Thoracic aorta (tissue), 2 donors: Measurements from ENCODE around the gene GDPD3. TPM values are rescaled to one million over a fixed set of nuclear protein-coding genes. Genes with fewer than 3 reads are reported as not detected.

ENCODE experiments used
- ATAC-seq: fragments of 150-250 bp; one replicate; pipeline ENCODE4 v1.8.0; 2017; ENCODE audit warnings: low read depth; ENCODE audit not compliant: insufficient number of reproducible peaks, low FRiP score
- DNase-seq: peaks from one replicate; pipeline ENCODE4 v3.0.0-alpha.2; 2020; ENCODE audit warnings: low spot score
- H3K27ac ChIP-seq, 2 donors: fragments of 200-600 bp; sonication (generic); 1 replicate in 1 of 2; 2 replicates in 1 of 2; pipeline ENCODE4 v1.5.1; 2016; ENCODE audit warnings: mild to moderate bottlenecking in 2 of 2, moderate library complexity in 2 of 2
- H3K27me3 ChIP-seq: fragments of 200-600 bp; sonication (generic); replicated peaks from 2 replicates; pipeline ENCODE4 v1.6.0; 2016; ENCODE audit warnings: mild to moderate bottlenecking; ENCODE audit not compliant: insufficient read depth
- H3K36me3 ChIP-seq: fragments of 200-600 bp; sonication (generic); one replicate; pipeline ENCODE4 v1.5.1; 2016
- H3K4me1 ChIP-seq, 2 donors: fragments of 200-600 bp; sonication (generic); 1 replicate in 1 of 2; 2 replicates in 1 of 2; pipeline versions ENCODE4 v1.5.1 to v1.6.0; 2016; ENCODE audit warnings: low read depth in 2 of 2, mild to moderate bottlenecking in 1 of 2; ENCODE audit not compliant: control insufficient read depth in 1 of 2
- H3K4me3 ChIP-seq: fragments of 200-600 bp; sonication (generic); 2 replicates; pipeline ENCODE4 v1.5.1; 2016; ENCODE audit warnings: mild to moderate bottlenecking
- H3K9me3 ChIP-seq: fragments of 200-600 bp; sonication (generic); 2 replicates; pipeline ENCODE4 v1.5.1; 2016
- CTCF ChIP-seq: fragments of 200-600 bp; sonication (generic); IDR thresholded peaks from one replicate; pipeline ENCODE4 v1.5.1; 2019; ENCODE audit warnings: antibody characterized with exemption
- total RNA-seq, 2 donors: library from RNA; depleted of rRNA; stranded (reverse); fragments of >200 nt; gene quantifications; one replicate each; pipeline versions ENCODE4 v1.1.0 to v1.2.3, GENCODE V29; 2016

Gene GDPD3
- total RNA-seq, 2 donors from 2014 or later: 4.6 to 6.0 TPM

- Histone ChIP-seq H3K27me3 (no peaks in the 10 kb centered on the region), H3K27ac (peak overlapping the region; percentile 23 to 46), H3K36me3 (peaks cover 40% of the 10 kb centered on the region)
Measured at GRCh38 chr16:30085820-30086219, 27.5 kb downstream of the GDPD3 start.

GRCh38 chr16:30085247-30085646 lies 28.1 kb downstream of the GDPD3 start:
- Histone ChIP-seq H3K9me3 (no peaks in the 10 kb centered on the region), H3K27ac (peak overlapping the region; percentile 23 to 46), H3K27me3 (no peaks in the 10 kb centered on the region), H3K36me3 (peaks cover 43% of the 10 kb centered on the region), H3K4me3 (no peak overlapping the region), H3K4me1 (no peaks in the 10 kb centered on the region)
- TF ChIP-seq CTCF: no peak
- ATAC-seq (no peak), DNase-seq (no peak)

More at GRCh38 chr16:30085820-30086219, 27.5 kb downstream of the GDPD3 start:
- ATAC-seq (no peak), DNase-seq (no peak)
- Histone ChIP-seq H3K4me1 (peaks cover 0 to 3% of the 10 kb centered on the region in 2 donors), H3K4me3 (no peak overlapping the region), H3K9me3 (no peaks in the 10 kb centered on the region)
- TF ChIP-seq CTCF: no peak

- H3K36me3 ChIP-seq: peaks cover 43% of the 10 kb centered on the region
- no peak for TF ChIP-seq CTCF
- ATAC-seq (peak; percentile 32), DNase-seq (no peak)
- peak overlapping the region in 1 of 2 donors; percentile 46 for H3K27ac ChIP-seq
- no peaks in the 10 kb centered on the region for H3K27me3 ChIP-seq
- no peak overlapping the region for H3K4me3 ChIP-seq
- no peaks in the 10 kb centered on the region for H3K9me3 ChIP-seq
- H3K4me1 ChIP-seq: no peaks in the 10 kb centered on the region
Measured at GRCh38 chr16:30084816-30085159, 28.5 kb downstream of the GDPD3 start.

GRCh38 chr16:30084096-30084815 lies 29.1 kb downstream of the GDPD3 start:
- no peak for TF ChIP-seq CTCF
- Histone ChIP-seq H3K4me1 (no peaks in the 10 kb centered on the region), H3K36me3 (peaks cover 43% of the 10 kb centered on the region), H3K27me3 (no peaks in the 10 kb centered on the region), H3K9me3 (no peaks in the 10 kb centered on the region), H3K4me3 (no peak overlapping the region), H3K27ac (no peak overlapping the region)
- DNase-seq: no peak
- ATAC-seq: no peak

- Histone ChIP-seq H3K36me3 (peaks cover 43% of the 10 kb centered on the region), H3K27ac (no peak overlapping the region), H3K9me3 (no peaks in the 10 kb centered on the region), H3K4me1 (peaks cover 0 to 4% of the 10 kb centered on the region in 2 donors), H3K4me3 (no peak overlapping the region), H3K27me3 (no peaks in the 10 kb centered on the region)
- TF ChIP-seq CTCF: no peak
- ATAC-seq: no peak
- DNase-seq: no peak
Measured at GRCh38 chr16:30083216-30084055, 29.9 kb downstream of the GDPD3 start.
